Activated CD4-positive, alpha-beta T cell treated with anti-CD3 and anti-CD28 coated beads, Interleukin-2, amount 50 U/mL, for 1 hour (primary cell): ENCODE results near the gene CYLD.
A peak's percentile ranks its signal among the peaks of the same experiment; 100 is the strongest.

Experiments
- DNase-seq: peaks from one replicate; pipeline ENCODE4 v3.0.0-alpha.2; 2020

CYLD gene

GRCh38 chr16:50711862-50712559 lies 29.9 kb upstream of the CYLD start:
- no peak for DNase-seq

GRCh38 chr16:50712560-50712898 lies 29.4 kb upstream of the CYLD start:
- DNase-seq, result no peak

- no peak for DNase-seq
These were observed 28.9 kb upstream of the CYLD start for GRCh38 chr16:50712956-50713355.

GRCh38 chr16:50717091-50717490 lies 24.8 kb upstream of the CYLD start:
- no peak for DNase-seq

- DNase-seq, result no peak
These were observed 24.4 kb upstream of the CYLD start for GRCh38 chr16:50717494-50717893.

- no peak for DNase-seq
These were observed 23.7 kb upstream of the CYLD start for GRCh38 chr16:50718061-50718760.

- DNase-seq, result no peak
These were observed 23.0 kb upstream of the CYLD start for GRCh38 chr16:50718761-50719400.

- peak; percentile 8 for DNase-seq
These were observed 22.2 kb upstream of the CYLD start for GRCh38 chr16:50719401-50720337.

- no peak for DNase-seq
These were observed 20.1 kb upstream of the CYLD start for GRCh38 chr16:50721549-50722404.

- no peak for DNase-seq
These were observed 19.5 kb upstream of the CYLD start for GRCh38 chr16:50722405-50722737.

- DNase-seq, result no peak
These were observed 18.9 kb upstream of the CYLD start for GRCh38 chr16:50722960-50723359.

- no peak for DNase-seq
These were observed 17.6 kb upstream of the CYLD start for GRCh38 chr16:50724306-50724705.

- peak; percentile 11 for DNase-seq
These were observed 10.5 kb upstream of the CYLD start for GRCh38 chr16:50731130-50731988.

- no peak for DNase-seq
These were observed 9.7 kb upstream of the CYLD start for GRCh38 chr16:50731989-50732832.

- no peak for DNase-seq
These were observed 8.4 kb upstream of the CYLD start for GRCh38 chr16:50733468-50733867.

GRCh38 chr16:50735629-50736122 lies 6.2 kb upstream of the CYLD start:
- DNase-seq, result no peak

GRCh38 chr16:50736448-50736847 lies 5.4 kb upstream of the CYLD start:
- DNase-seq, result no peak

GRCh38 chr16:50737420-50737959 lies 4.4 kb upstream of the CYLD start:
- no peak for DNase-seq

GRCh38 chr16:50739031-50739430 lies 2.9 kb upstream of the CYLD start:
- DNase-seq, result no peak

- DNase-seq, result no peak
These were observed 1.1 kb upstream of the CYLD start for GRCh38 chr16:50740736-50741135.
